Fibroblast of mammary gland (primary cell): ENCODE measurements around the gene HEXIM1.
"Not testable (repeated sequence)": the region's sequence is repeated elsewhere in the genome, so short reads cannot be mapped to it uniquely, and the experiment has no call there.

Source experiments
- DNase-seq: peaks from one replicate; pipeline ENCODE4 v3.0.0-alpha.2; 2010; ENCODE audit warnings: low read depth
- H3K4me3 ChIP-seq: 2 replicates; pipeline ENCODE4 v1.5.1; 2011; ENCODE audit warnings: low read depth, mild to moderate bottlenecking, low read length, moderate library complexity; ENCODE audit not compliant: control insufficient read depth
- CTCF ChIP-seq: conservative IDR thresholded peaks from 2 replicates; pipeline ENCODE4 v1.5.1; 2011; ENCODE audit warnings: low read depth, low read length, inconsistent platforms; ENCODE audit not compliant: control insufficient read depth, insufficient read depth

HEXIM1 gene

DNA sequence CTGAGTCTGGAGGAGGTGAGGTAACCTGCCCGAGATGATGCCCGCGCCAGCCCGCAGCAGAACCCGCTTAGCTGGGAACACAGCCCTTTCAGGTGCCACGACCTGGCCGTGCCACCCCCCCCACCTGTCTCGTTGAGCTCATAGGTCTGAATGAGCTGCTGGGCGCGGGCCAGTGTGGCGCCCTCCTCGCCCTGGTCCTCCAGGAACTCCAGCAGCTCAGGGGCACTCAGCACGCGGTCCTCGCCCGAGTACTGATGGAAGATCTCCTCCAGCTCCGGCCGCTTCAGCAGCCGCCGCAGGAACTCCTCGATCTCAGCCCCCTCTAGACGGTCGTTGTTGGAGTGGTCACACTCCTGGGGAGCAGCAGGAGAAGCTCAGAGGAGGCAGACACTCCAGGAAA, 29.6 kb upstream of the HEXIM1 start:
- TF ChIP-seq CTCF, result no peak
- H3K4me3 ChIP-seq, result no peak overlapping the region
- DNase-seq, result no peak

DNA sequence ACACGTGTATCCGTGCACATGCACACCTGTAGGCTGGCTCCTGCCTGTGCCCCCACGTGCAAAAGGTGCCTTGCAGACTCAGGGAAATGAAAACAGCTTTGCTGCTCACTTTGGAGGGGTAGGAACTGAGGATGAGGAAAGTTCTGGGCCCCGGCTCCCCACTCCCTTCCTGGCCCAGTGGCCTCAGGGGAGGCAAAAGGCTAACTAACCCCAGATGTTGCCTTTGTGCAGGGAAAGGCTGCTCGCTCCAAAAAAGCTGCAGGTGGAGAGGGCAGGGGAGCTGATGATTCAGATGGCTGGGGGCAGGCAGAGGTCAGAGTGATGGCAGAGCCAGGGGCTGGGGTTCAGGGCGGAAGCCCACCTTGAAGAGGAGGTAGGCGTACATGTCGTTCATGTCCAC, 28.3 kb upstream of the HEXIM1 start:
- no peak for TF ChIP-seq CTCF
- H3K4me3 ChIP-seq, result no peak overlapping the region
- no peak for DNase-seq

DNA sequence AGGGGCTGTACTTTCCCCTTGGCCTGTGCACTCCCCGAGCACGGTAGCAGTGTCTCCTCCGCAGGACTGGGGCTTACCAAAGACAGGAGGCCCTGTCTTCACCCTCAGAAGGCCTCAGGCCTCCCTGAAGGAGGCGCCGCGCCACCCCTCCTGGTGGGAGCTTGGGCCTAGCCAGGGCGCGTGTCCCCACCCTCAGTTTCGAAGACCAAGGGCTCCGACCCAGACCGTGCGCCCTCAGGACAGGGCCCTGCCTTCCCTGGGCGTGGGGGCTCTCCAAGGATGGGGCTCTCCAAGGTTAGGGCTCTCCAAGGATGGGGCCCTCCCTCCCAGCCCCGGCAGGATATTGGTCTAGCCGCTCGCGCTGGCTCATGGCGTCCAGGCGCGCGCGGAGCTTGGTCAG, 27.7 kb upstream of the HEXIM1 start:
- no peak for DNase-seq

GRCh38 chr17:45121055-45121454, 27.2 kb upstream of the HEXIM1 start:
- TF ChIP-seq CTCF, result no peak
- H3K4me3 ChIP-seq, result no peak overlapping the region
- no peak for DNase-seq

More for the DNA sequence above, 27.7 kb upstream of the HEXIM1 start:
- H3K4me3 ChIP-seq, result no peak overlapping the region
- no peak for TF ChIP-seq CTCF

- TF ChIP-seq CTCF, result no peak
- no peak for DNase-seq
Measured at GRCh38 chr17:45123076-45123770, 25.1 kb upstream of the HEXIM1 start.

DNA sequence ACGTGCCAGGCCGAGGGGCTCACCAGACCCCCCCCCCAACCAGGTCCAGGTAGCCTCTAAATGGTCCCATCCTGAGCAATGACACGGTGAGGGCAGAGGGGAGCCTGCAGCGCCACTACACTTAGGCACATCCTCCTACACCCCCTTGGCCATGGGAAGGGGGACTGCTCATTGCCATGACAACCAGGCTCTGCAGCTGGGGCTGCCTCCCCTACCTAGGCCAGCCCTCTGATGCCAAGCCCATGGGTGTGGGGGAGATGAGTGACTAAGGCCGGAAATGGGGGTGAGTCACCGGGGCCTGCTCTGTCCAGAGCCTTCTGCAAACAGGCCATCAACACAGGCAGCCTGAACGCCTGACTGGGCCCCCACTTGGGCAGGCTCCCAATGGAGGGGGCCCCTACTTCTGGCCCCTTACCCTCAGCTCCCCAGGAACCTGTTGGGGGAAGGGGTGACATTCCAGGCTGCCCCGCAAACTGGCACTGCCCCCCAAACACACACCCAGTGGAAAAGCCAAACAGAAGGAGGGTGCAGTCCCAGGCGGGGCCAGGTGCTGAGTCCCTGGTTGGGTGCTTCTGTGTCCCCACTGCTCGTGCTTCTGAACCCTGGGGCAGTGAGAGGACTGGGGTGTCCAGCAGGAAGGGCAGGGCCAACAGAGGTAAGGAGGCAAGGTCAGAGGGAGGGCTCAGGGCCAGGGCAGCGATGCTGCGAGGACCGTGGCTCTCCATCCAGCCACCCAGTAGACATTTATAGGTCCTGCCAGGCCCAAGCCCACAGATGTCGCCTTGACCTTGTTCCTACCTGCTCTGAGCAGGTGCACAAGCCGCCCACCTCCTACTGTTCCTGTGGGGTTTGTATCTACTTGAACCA, 24.1 kb upstream of the HEXIM1 start:
- peak; percentile 86 for DNase-seq
- TF ChIP-seq CTCF, result no peak
- no peak overlapping the region for H3K4me3 ChIP-seq

More at GRCh38 chr17:45123076-45123770, 25.1 kb upstream of the HEXIM1 start:
- no peak overlapping the region for H3K4me3 ChIP-seq

DNA sequence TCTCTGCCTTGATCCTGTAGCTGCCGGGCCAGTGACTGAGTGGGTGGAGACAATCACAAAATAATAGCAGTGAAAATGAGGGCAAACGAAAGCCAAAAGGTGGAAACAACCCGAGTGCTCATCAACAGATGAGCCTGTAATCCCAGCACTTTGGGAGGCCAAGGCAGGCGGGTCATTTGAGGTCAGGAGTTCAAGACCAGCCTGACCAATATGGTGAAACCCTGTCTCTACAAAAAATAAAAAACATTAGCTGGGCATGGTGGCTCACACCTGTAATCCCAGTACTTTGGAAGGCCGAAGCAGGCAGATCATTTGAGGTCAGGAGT, 23.5 kb upstream of the HEXIM1 start:
- not testable (repeated sequence) for H3K4me3 ChIP-seq, DNase-seq
